Fibroblast of skin of left biceps (primary cell): ENCODE results near the gene GAB3.

Experiments used
- DNase-seq, 2 experiments: peaks; one replicate each; pipeline ENCODE4 v3.0.0-alpha.2; 2013; ENCODE audit warnings: low read depth in 2 of 2

GAB3 gene

DNA sequence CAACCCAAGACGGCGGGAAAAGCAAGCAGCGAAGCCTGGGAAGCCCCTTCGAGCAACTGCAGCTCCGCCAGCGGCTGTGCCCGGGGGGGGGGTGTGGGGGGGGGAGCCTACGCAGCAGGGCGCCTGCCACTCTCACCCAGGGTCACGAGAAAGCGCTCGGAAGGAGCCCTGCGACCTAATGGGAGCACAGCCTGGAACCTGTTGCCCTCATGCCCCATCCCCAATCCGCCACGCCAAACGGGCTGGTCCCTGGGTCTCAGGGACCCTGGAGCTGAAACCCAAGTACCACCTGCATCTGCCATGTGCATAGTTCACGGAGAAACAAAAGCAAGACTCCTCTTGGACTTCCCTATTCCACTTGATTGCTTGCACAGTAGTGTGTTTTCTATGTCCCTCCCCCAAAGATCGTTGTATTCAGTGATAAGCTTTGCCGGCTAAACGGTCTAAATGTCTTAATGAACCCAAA, 359 bp upstream of the GAB3 start:
- DNase-seq = no peak

DNA sequence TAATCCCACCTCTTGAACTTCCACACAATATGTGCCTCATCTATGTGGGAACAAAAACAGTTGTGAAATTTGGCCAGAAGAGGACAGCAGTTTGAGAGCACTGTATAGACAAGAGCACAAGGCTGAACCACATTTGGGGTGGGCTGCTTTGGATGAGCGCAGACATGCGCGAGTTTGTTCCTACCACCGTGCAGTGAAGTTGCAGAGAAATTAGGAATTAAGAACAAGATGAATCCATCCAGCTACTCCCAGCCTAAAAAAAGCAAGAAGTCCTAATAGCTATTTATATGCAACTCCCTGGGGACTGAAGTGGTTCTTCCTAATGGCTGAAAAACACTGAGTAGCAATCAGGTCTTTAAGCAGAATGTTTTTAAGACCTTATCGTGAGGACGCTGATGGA, 1.0 kb downstream of the GAB3 start:
- no peak for DNase-seq

DNA sequence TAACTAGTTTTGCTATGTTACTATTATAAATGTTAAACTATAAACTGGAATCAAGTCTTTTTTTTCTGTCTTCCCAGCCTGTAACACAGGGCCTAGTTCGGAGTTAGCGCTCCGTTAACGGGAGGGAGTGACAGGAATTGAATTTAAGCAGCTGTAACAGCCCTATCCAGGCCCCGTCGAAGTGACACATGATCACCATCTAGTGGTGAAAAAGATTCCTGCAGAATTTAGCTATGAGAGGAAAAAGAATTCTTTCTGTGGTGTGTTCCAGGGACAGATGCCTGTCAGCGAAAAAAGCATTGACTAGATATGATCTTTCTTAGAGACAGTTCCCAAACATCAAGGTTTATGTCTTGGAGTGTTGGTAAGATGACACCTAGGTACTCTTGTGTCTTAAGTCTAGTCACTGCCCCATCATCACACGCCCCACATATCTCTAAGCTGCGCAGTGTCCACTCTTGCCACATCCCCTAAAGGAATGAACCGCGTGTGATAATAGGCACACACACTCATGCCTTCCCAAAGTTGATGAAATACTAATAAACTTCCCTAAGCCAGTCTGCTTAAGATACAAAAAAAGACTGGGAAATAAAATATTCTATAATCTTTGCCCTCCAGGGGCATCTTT, 2.1 kb downstream of the GAB3 start:
- DNase-seq = no peak

DNA sequence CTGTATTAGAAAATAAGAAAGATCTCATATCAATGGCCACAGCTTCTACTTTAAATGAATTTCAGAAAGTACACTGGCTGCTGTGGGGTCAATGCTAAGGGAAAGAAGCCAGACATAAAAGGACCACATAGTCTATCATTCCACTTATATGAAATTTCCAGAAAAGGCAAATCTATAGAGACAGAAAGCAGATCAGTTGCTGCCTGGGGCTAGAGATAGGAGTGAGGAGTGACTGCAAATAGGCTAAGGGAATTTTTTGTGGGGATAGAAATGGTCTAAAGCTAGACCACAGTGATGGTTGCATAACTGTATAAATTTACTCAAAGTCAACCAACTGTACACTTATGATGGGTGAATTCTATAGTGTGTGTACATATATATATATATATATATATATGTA, 8.3 kb downstream of the GAB3 start:
- no peak for DNase-seq

DNA sequence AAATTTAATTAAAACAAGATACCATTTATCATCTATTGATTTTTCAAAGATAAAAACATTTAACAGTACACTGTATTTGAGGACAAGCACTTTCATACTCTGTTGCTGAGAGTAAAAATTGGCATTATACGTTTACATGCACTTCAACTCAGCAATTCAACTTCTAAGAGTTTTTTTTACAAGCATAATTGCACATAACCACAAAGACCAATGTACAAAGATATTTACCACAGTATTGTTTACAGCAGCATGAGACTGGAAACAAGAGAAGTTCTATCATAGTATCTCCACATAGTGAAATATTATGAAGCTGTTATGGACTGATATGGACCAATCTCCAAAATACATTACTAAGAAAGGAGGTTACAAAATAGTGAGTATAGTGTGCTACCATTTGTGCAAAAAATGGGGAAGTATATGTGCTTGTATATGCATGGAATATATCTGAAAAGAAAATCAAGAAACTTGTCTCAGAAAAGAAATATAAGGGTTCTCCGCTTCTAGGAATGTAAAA, 10.9 kb downstream of the GAB3 start:
- no peak for DNase-seq

DNA sequence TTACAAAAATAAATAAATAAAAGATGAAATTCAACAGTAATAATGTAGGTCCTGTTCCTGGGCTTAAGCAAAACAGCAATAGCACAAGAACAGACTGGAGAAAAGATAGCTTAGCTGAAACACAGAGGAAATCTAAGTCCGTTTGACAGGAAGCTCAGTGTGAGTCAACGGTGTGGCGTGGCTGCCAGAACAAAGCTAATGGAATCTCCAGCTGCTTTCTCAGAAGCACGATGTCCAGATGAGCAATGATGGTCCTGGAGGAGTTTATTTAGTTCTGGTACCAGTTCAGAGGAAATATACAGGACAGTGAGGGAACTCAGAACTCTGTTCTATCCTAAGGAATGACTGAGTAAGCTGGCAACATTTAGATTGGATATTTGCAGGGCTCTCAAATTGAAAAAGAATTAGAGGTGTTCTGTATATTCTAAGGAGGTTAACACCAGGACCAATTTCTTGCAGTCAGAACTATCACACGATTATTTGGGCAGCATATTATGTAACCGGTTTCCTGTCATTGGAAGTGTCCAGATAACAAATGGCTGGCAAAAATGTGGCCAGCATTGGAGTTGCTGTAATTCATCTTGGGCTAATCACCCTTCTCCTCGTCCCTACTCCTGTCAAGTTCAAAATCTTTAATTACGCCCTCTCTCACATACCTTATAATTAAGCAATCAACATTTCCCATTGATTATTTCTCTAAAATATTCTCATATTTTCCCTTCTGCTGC, 12.7 kb downstream of the GAB3 start:
- no peak for DNase-seq

DNA sequence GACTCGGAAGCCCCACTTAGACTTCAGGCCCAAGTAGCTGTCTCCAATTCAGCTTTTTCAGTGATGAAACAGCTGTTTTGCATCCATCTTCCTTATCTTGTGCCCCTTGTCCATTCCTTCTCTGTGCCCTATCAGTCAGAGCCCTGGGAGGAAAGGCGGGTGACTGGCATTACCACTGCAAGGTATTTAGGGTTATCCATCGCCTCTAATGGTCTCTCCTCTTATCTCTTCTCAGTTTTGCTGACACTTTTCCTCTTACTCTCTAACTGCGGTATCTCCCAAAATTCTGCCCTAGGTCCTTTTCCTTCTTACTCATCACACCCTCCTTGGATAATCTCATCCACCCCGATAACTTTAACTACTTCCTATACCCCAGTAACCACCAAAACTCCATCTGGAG, 13.7 kb downstream of the GAB3 start:
- no peak for DNase-seq

DNA sequence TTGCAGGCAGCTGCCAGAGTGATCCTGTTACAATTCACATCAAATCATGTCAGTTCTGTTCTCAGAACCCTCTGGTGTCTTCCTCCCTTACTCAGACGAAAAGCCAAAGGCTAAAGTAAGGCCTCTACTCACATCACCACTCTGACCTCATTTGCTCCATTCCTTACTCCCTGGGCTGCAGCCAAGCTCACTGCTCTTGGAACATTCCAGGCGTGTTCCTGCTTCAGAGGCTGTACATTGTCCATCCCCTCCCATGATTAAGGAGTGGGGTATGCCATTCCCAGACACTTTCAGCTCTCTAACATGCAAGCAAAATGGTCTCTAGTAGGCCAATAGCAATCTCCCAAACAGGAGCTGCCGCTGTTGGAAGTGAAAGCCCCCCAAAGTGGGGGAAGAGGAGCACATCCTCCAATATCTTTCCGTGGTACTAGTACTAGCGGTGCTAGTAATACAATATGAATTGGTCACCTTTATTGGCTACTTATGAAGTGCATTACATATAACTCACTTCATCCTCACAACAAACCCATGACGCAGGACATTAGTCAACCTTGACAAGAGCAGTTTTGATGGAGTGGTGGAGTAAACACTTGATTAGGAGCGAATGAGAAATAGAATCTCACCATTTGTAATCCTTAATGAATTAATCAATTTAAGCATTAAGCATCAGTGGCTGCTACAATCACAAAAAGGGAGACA, 15.0 kb downstream of the GAB3 start:
- peak; percentile 66 to 72 for DNase-seq

DNA sequence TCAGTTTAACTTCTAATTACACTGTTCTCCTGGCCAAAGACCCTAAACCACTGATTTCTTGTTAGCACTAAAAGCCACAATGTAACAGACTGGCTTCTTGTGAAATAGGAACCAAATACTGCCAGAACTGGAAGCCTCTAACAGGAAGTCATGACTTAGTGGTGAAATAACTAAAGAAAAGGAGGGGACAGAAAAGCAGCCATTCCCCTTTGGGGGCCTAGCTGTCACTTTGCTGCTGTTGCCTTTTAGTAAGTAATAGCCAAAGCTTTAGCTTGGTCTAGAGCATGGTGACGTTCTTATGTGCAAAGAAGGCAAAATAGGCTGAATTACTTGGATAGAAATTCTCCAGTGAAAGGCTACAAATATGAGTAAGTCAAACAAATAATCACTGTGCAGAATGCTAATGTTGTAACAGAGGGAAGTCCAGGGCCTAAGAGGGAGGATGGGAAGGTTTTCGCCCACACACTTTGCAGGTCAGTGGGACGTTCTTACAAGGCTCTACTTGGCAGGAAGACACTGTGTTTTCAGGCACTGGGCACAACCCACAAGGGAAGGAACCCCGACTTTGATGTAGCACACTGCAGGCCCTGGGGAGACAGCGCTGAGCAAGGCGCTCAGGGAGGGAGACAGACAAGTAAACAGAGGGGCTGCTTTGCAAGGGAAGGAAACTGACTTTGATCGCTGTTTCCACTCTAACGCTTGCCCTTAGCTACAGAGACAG, 16.7 kb downstream of the GAB3 start:
- no peak for DNase-seq

DNA sequence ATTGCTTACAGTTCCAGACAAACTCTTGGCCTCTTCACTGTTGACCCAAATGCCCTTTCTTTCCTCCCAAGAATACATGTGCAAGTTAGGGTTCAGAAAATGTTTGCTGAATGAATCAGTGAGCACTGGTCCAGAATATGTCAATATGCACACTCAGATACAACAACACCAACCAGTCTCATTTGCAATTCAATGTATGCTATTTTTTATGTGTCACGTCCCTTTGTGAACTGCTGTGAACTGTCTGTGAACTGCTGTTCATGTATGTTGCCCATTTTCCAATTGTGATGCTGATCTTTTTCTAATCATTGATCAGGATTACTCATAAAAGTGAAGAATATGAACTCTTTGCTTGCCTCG, 17.8 kb downstream of the GAB3 start:
- no peak for DNase-seq

DNA sequence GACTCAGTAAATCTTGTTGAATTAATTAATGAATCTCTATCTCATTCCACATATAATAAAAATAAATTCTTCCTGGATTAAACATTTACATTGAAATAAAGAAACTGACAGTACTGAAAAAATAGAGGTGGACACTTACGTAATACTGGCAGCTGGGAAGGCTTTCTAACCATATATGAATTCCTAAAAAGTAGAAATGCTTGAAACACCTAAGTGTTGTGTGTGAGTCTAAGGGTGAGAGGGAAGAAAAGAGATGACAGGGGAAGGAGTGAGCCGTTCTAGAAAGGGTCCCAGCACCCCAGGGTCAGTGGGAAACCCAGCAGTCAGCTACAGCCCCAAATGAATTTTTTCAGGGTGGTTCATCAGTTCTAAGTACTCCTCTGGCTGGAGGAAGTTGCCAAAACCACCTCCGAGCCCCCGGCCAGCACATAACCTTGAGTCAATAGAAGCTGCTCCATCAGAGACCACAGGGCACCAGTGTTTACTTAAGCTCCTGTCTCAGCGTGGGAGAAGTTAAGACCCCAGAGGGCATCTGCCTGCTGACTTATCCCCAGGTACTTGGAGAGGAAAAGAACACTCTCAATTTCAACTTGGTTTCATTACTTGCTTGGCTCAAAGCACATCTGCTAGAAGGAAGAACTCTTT, 18.3 kb downstream of the GAB3 start:
- DNase-seq = no peak

DNA sequence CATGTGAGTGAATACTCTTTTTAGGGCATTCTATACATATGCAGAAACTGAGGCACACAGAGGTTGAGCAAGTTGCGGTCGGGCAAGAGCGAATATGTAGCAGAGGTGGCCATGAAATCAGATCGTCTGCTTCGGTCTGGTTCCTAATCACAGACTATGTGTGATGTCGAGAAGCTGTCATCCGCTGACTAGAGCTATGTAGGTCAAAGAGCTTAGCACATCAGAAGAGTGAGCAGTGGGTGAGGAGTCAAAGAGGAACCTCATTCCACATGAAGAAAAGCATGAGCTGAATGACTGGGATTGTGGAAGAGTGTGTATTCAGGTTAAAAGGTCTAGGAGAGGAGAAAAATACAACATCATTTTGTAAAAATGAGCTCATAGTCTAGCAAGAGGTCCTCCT, 19.0 kb downstream of the GAB3 start:
- DNase-seq = no peak

DNA sequence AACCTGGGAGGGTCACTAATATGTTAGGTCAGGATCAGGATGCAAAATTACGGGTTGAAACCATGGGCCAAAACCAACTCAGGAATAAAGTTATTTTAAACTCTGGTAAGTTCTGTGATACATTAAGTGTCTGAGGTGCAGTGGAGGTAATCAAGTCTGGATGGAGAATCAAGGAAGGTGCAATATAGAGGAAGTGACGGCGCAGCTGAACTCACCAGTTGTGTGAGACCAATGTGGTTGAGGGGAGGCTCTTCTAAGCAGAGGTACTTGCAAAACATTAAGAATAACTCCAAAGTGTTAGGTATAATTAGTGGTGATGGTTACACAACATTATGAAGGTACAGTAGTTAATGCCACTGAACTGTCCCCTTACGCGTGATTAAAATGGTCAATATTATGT, 19.7 kb downstream of the GAB3 start:
- DNase-seq = no peak

DNA sequence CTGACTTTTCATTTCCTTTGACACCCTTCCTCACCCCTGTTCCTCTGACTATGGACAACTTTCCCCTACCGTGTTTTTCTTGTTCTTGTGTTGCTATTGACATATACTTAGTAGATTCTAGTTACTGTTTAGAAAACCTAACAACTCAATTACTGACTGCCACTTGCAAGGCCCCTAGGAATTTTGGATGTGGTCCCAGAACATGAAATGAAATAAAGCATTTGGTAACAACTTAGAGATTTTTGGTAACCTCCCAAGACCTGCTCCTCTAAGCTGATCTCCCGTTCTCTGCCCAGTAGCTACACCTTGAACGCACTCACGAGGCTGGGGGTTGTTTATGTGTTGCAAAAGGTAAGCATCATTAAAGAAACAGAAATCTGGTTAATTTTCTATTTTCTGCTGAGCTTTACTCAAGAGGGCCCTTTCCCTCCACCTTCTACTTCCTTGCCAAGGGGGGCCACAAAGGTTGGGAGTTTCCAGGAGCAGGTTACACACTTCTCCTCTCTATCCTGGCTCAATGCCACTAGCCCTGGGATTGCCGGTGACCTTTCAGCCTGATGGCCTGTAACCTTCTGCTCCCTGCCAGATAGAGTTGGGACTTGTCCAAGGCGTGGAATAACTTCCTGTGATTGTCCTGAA, 20.5 kb downstream of the GAB3 start:
- peak in 1 of 2 experiments; percentile 63 for DNase-seq

DNA sequence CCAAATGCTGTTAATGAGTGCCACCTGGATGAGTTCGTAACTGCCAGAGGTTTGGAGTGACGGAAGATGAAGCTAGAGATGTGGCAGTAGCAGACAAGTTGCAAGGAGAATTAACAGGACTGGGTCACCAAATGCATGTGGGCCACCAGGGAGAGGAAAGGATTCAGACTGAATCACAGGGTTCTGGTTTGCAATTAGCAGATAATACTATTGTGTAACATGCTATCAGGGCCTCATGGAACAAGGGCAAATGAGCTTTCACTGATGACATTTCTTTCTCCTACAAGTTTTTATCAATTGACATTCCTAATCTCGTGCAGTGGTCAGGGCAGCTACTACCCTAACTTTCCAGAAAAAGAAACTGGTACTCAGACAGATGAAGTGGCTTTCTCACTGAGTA, 21.4 kb downstream of the GAB3 start:
- DNase-seq = no peak

DNA sequence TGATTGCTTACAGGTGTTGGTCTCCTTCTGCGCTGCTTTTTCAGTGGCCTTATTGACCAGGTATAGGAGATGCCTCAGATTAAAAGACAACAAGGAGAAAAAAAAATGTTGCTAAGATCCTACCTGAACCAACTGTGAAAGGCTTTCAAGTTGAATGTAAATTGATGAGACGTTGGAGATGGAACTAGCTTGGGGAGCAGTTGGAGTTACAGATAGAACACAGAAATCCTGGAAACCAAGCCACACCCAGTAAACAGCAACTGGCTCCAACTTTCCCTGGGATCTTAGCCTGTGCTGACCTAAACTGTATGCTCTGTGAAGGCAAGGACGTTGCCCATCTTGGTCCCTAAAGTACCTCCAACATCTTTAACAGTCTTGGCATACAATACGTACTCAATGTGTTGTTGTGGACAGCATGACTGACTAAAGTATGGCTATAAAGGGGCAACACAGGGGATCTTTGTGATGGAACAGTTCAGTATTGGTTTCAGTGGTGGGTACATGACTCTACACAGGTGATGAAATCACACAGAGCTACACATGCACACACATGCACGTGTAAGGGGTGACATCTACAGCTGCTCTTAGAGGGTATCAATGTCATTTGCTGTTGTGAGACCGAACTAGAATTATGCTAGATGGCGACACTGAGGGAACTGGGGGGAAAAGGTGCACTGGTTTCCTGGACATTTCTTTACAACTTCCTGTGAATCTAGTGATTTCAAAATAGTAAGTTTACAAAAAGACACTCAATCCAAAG, 22.3 kb downstream of the GAB3 start:
- no peak for DNase-seq

DNA sequence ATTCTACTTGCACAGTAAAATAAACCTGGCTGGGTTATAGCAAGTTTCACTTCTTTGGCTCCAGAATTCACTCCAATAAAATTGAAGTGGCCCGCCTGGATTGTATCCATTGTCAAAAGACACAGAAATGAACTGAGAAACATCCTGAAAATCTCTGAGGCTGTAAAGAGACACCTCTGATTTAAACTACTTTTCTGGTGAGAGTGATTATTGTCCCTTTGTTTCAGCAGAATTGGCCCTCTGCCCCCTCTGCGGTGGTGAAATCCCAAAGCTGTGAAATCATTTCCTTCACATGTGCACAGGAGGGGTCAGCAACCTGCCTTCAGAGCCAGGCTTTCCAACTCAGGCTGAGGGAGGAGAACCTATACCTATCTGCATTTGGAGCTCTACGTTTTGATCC, 23.0 kb downstream of the GAB3 start:
- no peak for DNase-seq

DNA sequence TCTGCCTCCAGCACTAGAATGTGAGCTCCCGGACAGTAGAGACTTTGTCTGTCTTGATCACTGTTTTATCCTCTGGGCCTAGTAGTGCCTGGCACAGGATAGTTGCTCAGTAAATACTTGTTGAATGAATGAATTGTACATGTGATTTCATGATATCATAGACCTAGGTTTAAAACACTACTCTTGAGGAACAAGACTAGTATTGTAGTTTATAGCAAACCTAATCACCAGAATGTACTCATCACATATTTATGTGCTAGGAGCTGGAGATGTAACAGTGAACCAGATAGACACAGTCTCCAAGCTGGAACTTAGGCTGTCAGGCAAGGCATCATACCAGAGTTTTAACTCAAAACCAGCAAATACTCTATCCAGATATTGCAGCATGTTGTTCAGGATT, 23.5 kb downstream of the GAB3 start:
- no peak for DNase-seq

DNA sequence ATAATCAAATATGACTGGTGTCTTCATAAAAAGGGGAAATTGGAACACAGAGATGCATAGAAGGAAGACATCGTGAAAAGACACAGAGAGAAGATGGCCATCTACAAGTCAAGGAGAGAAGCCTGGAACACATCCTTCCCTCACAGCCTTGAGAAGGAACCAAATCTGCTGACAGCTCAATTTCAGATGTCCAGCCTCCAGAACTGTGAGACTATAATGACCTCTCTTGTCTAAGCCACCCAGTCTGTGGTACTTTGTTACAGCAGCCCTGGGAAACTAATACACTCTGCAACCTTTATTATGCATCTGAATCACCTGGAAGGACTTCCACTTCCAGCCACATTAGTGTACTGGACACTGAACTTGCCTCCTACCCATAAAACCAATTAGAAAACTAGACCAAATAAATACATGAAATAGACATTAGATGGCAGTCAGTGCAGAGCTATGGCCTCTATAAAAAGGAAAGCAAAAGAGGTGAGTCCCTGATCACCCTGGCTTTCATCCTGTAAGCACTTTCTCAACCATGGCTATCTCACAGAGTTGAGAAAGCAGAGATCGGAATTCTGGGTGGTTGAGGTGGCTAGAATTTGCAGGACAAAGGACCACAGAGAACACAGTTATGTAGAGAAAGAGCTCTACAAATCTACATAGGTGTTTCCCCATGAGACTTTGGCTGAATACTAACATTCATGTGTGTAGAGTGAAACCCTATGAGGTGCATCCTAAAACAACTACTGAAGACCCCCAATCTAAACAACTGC, 25.7 kb downstream of the GAB3 start:
- no peak for DNase-seq

DNA sequence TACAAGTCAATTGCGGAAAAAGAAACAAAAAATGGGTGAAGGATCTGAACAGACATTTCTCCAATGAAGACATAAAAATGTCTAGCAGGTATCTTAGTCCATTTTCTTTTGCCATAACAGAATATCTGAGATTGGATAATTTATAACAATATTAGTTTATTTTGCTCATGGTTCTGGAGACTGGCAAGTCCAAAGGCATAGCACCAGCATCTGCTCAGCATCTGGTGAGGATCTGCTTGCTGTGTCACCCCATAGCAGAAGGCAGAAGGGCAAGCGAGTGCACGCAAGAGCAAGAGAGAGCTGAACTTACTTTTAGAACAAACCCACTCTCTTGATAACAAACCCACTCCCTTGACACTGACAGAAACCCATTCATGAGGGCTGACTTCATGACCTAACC, 29.7 kb downstream of the GAB3 start:
- no peak for DNase-seq
